Limb (tissue), 2 donors: ENCODE measurements around the gene ECSCR.
"Not testable (repeated sequence)": the region's sequence is repeated elsewhere in the genome, so short reads cannot be mapped to it uniquely, and the experiment has no call there.

Experiments
- DNase-seq, 2 donors: peaks; one replicate each; pipeline ENCODE4 v3.0.0-alpha.2; 2016; ENCODE audit errors: extremely low spot score in 2 of 2

The ECSCR gene, protein sequence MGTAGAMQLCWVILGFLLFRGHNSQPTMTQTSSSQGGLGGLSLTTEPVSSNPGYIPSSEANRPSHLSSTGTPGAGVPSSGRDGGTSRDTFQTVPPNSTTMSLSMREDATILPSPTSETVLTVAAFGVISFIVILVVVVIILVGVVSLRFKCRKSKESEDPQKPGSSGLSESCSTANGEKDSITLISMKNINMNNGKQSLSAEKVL

DNA sequence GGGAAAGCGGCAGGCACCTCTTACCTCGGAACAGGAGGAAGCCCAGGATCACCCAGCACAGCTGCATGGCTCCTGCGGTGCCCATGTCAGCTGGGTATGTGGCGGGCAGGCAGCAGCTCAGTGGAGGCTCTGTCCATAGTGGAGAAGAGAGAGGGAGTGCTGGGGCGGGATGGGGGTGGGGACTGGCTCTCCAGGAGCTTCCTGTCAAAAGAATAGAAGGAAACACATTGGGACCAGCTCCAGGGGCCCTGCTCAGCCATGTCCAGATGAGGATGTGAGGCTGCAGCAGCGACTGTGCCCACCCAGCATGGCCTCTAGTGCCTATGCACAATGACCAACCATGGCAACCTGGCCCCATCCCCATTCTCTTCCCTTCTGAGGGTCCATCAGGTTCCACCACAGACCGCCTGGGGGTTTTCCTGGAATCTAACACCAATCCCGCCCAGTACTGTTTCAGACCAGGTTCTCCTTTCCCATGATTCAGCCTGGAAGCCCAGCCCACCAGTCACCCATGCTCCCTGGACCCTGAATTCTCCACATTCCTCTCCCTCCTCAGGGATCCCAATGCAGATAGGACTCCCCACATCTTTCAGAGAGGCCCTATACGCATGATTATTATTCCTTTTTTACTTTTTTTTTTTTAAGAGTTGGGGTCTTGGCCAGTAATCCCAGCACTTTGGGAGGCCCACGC, at the start of gene ECSCR:
Gene ECSCR, minus strand, starts transcription at position 158 of the 691 bp plus-strand sequence. Its CDS starts 73 bp downstream, at position 85.
- DNase-seq, result no peak

GRCh38 chr5:139504722-139505121, 42.2 kb upstream of the ECSCR start:
- not testable (repeated sequence) for DNase-seq

- not testable (repeated sequence) for DNase-seq
These were observed 41.3 kb upstream of the ECSCR start for GRCh38 chr5:139503879-139504278.

DNA sequence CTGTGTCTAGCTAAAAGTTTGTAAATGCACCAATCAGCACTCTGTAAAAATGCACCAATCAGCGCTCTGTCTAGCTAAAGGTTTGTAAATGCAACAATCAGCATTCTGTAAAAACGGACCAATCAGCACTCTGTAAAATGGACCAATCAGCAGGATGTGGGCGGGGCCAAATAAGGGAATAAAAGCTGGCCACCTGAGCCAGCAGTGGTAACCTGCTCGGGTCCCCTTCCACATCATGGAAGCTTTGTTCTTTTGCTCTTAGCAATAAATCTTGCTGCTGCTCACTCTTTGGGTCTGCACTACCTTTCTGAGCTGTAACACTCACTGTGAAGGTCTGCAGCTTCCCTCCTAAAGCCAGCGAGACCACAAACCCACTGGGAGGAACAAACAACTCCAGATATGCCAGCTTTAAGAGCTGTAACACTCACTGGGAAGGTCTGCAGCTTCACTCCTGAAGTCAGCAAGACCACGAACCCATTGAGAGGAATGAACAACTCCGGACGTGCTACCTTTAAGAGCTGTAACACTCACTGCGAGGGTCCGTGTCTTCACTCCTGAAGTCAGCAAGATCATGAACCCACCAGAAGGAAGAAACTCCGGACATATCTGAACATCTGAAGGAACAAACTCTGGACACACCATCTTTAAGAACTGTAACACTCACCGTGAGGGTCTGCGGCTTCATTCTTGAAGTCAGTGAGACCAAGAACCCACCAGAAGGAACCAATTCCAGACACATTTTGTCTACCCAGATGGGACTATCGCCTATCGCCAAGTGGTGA, 40.7 kb upstream of the ECSCR start:
- not testable (repeated sequence) for DNase-seq

DNA sequence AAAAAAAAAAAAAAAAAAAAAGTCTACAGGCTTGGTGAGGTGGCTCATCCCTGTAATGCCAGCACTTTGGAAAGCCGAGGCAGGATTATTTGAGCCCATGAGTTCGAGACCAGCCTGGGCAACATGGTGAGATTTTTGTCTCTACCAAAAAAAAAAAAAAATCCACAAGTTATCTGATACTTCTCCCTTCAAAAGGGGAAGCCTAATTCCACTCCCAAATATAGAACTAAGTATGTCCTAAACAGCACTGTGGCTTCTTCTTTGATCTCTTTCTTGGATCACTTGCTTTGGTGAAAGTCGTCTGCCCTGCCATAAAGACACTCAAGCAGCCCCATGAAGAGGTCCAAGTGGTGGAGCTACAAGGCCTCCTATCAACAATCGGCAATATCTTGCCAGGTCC, 38.8 kb upstream of the ECSCR start:
- no peak for DNase-seq

DNA sequence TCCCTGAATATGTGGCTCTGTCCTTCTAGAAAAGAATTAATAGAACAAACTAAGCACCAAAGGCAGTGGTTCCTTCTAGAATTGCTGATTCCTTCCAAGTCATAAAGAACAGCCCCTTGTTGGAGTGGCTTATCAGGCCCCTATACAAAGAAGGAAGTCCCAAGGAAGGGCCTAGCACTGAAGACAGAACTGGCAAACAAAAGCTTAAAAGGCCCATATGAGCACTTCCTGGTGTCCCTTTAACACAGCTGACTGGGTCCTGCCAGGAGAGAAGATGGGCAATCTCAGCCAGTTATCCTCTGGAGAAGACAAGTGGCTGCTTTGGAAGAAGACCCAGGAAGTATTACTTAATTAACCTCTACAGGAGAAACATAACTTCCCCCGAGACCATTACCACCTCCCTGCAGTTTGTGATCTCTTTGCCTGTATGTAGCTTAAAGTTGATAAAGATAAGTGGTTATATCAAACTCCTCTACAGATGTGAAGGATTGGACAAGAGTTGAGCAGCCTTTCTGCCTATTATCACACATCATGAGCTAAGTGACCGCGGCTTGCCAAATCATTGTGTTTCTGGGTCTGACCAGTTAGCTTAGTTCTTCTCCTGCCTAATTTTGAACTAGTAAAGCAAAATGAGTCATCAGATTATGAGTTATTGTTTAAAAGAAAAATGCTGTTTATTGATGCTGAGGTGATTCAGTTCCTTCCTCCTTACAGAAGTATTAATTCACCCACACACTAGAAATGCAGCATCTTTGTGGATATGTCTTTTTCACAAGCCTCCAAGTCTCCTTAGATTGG, 33.3 kb upstream of the ECSCR start:
- no peak for DNase-seq

DNA sequence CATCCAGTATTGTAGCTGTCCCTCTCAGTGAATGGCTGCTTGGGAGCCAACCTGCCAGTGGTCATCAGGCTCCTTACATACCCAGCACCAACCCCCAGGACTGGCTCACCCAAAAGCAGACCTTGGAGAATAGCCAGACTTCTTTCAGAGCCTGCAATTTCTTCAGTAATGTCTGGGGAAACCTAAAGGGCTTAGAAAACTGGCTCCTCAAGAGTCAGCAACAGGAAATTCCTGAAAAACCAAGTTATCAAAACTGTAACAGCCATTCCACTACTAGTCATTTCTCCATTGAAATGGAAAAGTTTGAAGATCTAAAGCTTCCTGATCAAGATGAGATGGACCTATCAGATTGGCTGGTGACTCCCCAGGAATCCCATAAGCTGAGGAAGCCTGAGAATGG, 32.3 kb upstream of the ECSCR start:
- no peak for DNase-seq

DNA sequence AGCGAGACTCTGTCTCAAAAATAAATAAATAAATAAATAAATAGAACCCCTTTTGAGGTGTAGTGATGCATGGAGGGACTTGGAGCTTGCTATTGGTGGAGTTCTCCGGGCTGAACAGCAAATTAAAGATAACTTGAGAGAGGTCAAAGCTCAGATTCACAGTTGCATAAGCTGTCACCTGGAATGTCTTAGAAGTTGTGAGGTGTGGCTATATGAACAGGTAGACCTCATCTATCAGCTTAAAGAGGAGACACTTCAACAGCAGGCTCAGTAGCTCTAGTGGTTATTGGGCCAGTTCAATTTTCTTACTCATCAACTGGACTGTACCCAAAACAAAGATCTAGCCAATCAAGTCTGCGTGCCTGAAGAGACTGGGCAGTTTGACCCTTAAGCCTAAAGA, 31.7 kb upstream of the ECSCR start:
- no peak for DNase-seq

GRCh38 chr5:139492700-139493192, 30.2 kb upstream of the ECSCR start:
- DNase-seq, result no peak

- DNase-seq, result no peak
These were observed 25.7 kb upstream of the ECSCR start for GRCh38 chr5:139488260-139488659.

DNA sequence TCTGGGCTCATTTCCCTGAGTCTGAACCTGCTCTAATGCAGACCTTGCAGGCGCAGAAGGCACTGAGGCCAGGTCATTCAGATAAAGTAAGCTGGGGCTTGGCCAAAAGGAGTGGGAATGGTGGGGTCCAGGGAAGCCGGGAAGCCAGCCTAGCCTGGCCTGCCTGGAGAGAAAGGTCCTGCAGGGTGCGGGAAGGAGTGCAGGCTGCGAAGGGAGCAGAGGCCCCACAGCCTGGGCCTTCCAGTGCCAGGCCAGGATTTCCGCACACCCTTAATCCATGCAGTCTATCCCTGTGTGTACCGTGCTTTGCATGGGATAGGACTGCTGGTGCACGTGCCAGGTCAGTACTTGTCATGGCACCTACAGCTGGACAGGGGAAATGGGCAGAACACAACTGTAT, 23.7 kb upstream of the ECSCR start:
- no peak for DNase-seq

DNA sequence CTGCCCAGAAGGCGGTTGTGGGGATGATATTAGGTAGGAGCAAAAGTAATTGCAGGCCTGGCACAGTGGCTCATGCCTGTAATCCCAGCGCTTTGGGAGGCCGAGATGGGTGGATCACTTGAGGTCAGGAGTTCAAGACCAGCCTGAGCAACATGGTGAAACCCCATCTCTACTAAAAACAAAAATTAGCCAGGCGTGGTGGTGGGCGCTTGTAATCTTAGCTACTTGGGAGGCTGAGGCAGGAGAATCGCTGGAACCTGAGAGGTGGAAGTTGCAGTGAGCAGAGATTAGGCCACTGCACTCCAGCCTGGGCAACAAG, 20.3 kb upstream of the ECSCR start:
- DNase-seq, result not testable (repeated sequence)

DNA sequence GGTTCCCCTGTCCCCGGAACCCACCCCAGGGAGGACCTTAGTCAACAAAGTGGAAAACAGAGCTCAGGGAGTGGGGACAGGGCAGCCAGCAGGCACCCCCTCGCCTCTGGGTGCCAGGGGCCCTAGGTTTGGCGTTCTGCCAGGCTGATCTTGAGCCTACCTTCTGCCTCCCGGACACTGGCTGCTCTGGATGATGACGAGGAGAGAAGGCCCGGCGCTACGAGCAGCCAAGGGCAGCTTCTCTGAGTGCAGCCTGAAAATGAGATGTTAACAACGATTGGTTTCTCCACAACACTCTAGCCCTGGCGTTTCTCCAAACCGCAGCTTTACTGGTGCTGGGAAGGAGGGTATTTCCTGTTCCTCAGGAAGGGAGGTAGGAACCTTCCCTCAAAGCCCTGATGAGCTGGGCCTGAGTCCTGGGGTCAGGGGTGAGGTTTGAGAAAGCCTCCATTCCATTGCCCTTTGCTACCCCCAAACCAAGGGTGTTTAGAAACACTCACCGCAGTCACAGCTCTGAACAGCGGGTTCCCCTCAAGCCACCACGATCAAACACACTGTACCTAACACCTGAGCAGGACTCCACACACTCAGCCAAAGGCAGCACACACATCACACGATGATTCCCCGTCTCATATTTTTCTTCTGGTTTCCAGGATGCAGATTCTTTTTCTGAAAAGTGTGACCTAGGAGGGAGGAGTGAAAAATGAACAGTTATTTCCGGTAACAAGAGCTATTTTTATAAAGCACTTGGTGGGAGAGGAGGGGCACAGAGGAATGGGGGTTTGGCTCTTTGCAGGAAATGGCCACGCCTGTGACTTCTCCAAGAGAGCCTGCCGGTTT, 19.7 kb upstream of the ECSCR start, which contains the start of gene STING1:
Gene STING1, minus strand, starts transcription at position 709 of the 840 bp plus-strand sequence. CDS start 1,054 bp downstream, outside the sequence.
- peak; percentile 83 to 86 for DNase-seq

- no peak for DNase-seq
These were observed 19.1 kb upstream of the ECSCR start for GRCh38 chr5:139481580-139482049.

DNA sequence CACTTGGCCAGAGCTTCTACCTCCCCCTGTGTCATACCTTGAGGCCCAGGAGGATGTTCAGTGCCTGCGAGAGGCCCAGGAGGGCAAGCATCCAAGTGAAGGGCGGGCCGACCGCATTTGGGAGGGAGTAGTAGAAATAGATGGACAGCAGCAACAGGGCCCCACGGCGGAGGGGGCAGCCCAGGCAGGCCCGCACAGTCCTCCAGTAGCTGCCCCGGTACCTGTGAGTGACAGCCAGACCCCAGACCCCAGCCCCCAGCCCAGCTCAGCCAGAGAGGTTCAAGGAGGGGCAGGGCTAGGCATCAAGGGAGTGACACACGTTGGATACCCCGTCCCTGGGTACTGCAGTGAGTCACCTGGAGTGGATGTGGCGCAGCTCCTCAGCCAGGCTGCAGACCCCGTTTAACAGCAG, 18.6 kb upstream of the ECSCR start:
- peak in 1 of 2 donors; percentile 66 for DNase-seq

DNA sequence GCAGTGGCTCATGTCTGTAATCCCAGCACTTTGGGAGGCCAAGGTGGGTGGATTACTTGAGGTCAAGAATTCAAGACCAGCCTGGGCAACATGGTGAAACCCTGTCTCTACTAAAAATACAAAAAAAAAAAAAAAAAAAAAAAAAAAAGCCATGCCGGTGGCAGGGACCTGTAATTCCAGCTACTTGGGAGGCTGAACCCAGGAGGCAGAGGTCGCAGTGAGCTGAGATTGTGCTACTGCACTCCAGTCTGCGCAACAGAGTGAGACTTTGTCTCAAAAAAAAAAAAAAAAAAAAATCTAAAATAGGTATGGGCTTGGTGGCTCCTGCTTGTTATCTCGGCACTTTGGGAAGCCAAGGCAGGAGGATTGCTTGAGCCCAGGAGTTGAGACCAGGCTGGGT, 17.2 kb upstream of the ECSCR start:
- DNase-seq, result not testable (repeated sequence)

- DNase-seq, result not testable (repeated sequence)
These were observed 16.3 kb upstream of the ECSCR start for GRCh38 chr5:139478657-139479423.

DNA sequence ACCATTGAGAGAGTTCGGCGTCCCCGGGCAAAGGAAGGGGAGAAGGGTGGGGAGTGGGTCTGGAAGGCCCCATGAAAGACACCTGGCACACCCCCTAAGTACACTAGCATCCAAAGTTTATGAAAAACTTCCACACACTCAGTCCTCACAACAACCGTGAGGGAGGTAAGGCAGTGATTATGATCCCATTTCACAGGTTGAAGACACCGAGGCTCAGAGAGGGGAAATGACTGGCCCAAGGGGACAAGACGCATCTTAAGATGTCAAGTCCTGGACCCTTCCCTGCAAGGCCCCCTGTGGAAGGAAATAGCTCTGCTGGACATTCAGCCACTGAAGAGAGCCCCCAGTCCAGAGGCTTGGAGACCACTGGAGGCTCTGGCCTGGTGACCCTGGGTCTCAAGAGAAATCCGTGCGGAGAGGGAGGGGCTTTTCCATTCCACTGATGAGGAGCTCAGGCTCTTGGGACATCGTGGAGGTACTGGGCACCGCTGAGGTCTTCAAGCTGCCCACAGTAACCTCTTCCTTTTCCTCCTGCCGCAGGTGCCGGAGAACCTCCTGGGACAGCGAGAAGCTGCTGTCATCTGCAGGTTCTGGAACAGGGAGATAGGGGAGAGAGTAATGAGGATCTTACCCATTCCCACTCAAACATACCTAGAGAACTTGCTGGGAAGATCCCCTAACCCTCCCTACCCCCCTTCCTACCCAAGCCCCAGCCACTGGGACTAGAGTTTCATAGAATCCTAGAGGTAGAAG, 13.5 kb upstream of the ECSCR start:
- DNase-seq, result no peak
